ENCODE results near the gene KRTAP5-6.

The KRTAP5-6 gene

GRCh38 chr11:1744137-1744886 lies 47.3 kb downstream of the KRTAP5-6 start:
- no peak for DNase-seq (ENCODE audit: low read depth)
- no peak overlapping the region for H3K4me3 ChIP-seq (ENCODE audit: low read depth, low read length)
- no peak for TF ChIP-seq CTCF (IDR thresholded peaks at IDR 0.05; ENCODE audit: insufficient read depth, low read depth, low read length, missing control alignments)

- TF ChIP-seq CTCF (IDR thresholded peaks at IDR 0.05; ENCODE audit: insufficient read depth, low read depth, low read length, missing control alignments) = no peak
- no peak for DNase-seq (ENCODE audit: low read depth)
- H3K4me3 ChIP-seq (ENCODE audit: low read depth, low read length) = no peak overlapping the region
These were observed 48.1 kb downstream of the KRTAP5-6 start for GRCh38 chr11:1744891-1745700.

- no peak for TF ChIP-seq CTCF (IDR thresholded peaks at IDR 0.05; ENCODE audit: insufficient read depth, low read depth, low read length, missing control alignments)
- no peak overlapping the region for H3K4me3 ChIP-seq (ENCODE audit: low read depth, low read length)
- no peak for DNase-seq (ENCODE audit: low read depth)
These were observed 48.8 kb downstream of the KRTAP5-6 start for GRCh38 chr11:1745701-1746320.

- DNase-seq (ENCODE audit: low read depth) = no peak
- no peak overlapping the region for H3K4me3 ChIP-seq (ENCODE audit: low read depth, low read length)
- TF ChIP-seq CTCF (IDR thresholded peaks at IDR 0.05; ENCODE audit: insufficient read depth, low read depth, low read length, missing control alignments) = no peak
These were observed 49.5 kb downstream of the KRTAP5-6 start for GRCh38 chr11:1746511-1746931.

GRCh38 chr11:1746956-1747752 lies 50.2 kb downstream of the KRTAP5-6 start:
- no peak overlapping the region for H3K4me3 ChIP-seq (ENCODE audit: low read depth, low read length)
- DNase-seq (ENCODE audit: low read depth) = no peak
- TF ChIP-seq CTCF (IDR thresholded peaks at IDR 0.05; ENCODE audit: insufficient read depth, low read depth, low read length, missing control alignments) = no peak

Data from GM12865 (cell line).